ENCODE data around the gene CYP2D6.
"Not testable (repeated sequence)": the region's sequence is repeated elsewhere in the genome, so short reads cannot be mapped to it uniquely, and the experiment has no call there.

CYP2D6 gene

DNA sequence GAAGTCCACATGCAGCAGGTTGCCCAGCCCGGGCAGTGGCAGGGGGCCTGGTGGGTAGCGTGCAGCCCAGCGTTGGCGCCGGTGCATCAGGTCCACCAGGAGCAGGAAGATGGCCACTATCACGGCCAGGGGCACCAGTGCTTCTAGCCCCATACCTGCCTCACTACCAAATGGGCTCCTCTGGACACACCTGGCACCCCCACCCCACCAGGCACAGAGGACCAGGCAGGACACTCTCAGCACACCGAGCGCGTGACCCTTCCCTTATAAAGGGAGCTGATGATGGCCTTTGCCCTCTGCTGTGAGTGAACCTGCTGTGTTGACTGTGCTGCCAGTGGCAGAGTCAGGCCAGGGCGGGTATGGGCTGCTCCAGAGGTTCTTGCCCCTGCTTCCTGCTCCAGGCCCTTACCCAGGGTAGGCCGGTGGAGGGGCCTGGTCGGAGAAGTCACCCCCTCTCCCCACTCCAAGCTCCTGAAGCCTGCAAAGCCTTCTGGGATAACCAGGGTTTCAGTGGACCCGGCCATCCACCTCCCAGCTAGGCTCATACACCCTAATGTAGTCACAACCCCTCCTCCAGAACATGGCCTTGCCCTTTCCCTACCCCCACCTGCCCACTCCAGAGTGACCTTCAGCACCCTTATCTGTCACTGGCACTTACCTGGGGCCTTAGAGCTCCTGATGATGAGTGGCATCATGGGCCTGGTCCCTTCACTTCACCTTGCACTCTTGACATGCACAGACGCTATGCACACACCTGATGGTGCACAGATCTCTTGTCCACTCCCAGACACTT lies at the start of gene CYP2D6:
CYP2D6 (minus strand) TSS at position 172 of the 793 bp plus-strand sequence; CDS start at position 153, 19 bp downstream.
- not testable (repeated sequence) for DNase-seq

DNA sequence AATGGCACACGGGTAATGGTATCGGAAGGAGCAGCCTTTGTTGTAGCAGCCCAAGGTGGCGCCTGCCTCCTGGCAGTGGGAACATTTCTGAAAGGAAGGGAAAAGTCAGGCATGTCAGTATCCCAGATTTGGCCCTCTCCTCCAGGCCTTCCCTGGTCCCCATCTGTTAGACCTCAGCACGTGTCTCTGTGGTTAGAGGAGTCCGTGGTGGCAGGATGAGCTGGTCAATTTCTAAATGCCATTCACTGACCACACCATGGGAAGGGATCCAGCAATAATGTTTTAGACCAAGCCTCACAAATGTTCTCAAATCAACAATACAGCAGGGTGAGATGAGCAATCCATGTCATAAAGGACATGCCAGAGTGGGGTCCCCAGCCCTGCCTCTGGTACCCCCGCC lies 49.0 kb upstream of the CYP2D6 start:
- peak; percentile 11 for DNase-seq

GRCh38 chr22:42178910-42179519 lies 48.4 kb upstream of the CYP2D6 start:
- peak; percentile 17 for DNase-seq

DNA sequence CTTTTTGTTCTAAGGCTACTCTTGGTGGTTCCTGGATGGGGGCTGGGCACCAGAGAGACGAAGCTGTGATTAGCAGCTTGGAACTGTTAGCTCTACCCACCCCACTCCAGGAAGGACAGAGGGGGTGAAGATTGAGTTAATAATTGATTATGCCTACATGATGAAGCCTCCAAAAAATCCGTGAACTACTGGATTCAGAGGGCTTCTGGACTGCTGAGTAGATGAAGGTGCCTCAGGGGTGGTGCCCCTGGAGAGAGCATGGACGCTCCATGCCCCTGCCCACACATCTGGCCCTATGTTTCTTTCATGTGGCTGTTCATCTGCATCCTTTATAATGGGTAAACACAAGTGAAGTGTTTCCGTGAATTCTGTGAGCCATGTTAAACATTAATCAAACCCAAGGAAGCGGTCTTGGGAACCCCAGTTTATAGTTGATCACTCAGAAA lies 47.3 kb upstream of the CYP2D6 start:
- DNase-seq: no peak

GRCh38 chr22:42176255-42176915 lies 45.8 kb upstream of the CYP2D6 start:
- DNase-seq: no peak

- peak; percentile 56 for DNase-seq
These were observed 43.5 kb upstream of the CYP2D6 start for GRCh38 chr22:42174062-42174461.

DNA sequence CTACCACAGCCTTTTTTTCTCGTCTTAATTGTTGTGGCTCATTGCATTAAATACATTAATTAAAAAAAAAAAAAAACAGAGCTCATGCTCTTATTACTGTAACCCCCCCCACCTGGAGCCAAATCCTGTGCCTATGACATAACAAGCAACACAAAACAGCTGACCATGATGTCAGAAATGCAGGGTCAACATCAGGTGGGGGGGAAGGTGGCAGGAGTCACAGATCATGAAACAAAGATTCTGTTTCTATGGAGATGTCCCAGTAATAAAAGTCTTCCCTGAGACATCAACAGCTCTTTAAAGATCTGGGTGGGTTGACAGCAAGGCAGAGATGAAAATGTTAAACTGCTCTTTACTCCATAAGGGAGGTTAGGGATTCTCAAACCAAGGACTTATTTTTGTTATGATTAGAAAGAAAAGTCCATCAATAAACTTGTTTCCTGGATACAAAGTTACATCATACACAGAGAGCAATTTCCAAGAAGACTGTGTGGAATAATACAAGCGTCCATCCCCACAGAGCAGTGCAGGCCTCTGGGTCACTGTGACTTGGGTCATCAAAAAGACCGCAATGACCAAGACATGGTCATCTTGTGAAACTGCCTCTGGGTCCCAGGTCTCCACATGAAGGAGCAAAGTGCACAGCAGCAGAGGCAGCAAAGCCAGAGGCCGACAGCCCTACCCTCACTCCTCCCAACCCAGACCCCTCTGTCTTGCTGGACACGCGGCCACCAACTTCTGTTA lies 42.7 kb upstream of the CYP2D6 start:
- no peak for DNase-seq

GRCh38 chr22:42172773-42173172 lies 42.2 kb upstream of the CYP2D6 start:
- no peak for DNase-seq

- peak; percentile 72 for DNase-seq
These were observed 41.5 kb upstream of the CYP2D6 start for GRCh38 chr22:42171946-42172719.

- no peak for DNase-seq
These were observed 40.8 kb upstream of the CYP2D6 start for GRCh38 chr22:42171417-42171816.

- DNase-seq: no peak
These were observed 40.3 kb upstream of the CYP2D6 start for GRCh38 chr22:42170946-42171345.

- peak; percentile 38 for DNase-seq
These were observed 38.5 kb upstream of the CYP2D6 start for GRCh38 chr22:42169055-42169469.

GRCh38 chr22:42168476-42168875 lies 37.9 kb upstream of the CYP2D6 start:
- no peak for DNase-seq

DNA sequence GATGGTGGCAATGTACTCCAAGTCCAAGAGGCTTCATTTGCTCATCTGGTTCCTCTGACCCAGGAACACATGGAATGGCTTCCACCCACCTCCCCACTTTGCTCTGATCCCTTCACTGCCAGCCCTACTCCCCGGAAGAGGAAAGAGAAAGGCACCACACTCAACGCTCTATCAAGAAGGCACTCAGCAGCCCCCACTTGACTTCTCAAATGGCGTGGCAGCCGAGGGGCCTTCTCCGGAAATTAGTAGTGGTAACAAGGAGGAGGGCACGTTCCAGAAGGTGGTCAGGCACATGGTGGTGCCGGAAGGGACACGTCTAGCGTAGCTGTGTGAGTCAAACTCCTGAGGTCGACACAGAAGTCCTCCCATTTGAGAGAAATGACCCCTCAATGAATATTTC lies 36.5 kb upstream of the CYP2D6 start:
- no peak for DNase-seq

DNA sequence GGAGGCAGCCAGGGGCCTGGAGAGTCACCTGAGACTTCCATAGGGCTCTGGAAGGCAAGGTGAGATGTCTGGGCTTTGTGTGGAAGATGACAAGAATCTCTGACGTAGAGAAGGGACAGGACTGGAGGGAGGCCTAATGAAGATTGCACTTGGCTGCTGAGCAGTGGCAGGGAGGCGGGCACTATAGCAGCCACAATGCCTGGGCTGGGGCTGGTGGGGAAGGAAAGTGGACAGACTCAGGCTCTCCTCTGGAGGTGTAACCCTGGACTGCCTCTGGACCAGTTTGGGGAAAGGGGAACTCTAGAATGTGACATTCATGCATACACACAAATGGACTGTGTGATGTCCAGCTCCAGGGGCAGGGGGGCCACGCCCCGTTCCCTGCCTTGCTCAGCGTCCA lies 34.3 kb upstream of the CYP2D6 start:
- DNase-seq: no peak

GRCh38 chr22:42163515-42163914 lies 32.9 kb upstream of the CYP2D6 start:
- no peak for DNase-seq

GRCh38 chr22:42162728-42163489 lies 32.3 kb upstream of the CYP2D6 start:
- DNase-seq: no peak

DNA sequence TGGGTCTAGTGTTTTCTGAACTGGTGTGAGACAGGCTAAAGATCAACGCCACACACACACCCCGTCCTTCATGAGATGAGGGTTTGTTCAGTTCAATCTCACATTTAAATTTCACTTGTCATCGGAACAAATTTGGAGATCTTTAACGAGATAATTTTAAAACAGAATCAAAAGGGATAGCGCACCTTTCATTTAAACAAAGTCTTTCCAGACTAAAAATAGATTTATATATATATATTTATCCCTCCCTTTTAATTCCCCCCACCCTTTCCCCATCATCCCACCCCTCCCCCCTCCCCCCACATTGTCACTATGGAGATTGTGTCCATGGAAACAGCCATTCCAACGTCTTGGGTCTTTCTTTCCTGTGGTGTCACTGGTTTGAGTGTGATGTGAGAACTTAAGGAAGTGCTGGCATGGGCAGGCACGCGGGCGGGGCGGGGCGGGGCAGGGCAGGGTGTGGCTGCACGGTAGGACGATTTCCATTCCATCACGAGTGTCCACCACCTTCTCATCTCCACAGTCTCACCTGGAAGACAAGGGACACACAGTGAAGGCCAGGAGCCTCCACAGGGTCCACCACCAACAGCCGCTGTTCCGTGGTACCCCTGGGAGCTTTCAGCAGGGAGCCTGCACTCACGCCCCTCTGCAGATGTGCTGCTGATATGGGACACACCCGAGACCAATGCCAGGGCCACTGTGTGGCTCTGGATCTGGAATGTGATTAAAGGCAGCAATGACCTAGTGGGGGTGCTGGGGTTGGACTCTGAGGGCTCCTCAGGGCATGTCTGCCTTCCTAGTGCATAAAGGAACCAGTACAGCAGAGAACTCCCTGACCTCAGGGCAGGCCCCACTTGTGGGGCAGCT lies 30.5 kb upstream of the CYP2D6 start:
- no peak for DNase-seq

- no peak for DNase-seq
These were observed 29.6 kb upstream of the CYP2D6 start for GRCh38 chr22:42160251-42160650.

DNA sequence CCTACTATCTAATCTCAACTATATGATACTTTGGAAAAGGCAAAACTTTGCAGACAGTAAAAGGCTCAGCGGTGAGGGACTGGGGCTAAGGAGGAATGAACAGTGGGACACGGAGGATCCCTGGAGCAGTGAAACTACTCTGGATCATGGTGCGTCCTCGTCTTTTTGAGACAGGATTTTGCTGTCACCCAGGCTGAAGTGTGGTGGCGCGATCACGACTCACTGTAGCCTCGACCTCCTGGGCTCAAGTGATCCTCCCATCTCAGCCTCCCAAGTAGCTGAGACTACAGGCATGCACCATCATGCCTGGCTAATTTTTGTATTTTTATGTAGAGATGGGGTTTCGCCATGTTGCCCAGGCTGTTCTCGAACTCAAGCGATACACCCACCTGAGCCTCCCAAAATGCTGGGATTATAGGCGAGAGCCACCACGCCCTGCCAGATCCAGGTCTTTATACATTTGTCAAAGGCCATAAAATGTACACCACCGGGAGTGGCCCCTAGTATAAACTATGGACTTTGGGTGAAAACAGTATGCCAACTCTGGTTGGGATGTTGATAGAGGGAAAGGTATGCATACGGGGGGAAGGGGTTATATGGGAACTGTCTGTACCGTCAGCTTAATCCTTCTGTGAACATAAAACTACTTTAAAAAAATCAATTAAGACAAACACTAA lies 28.0 kb upstream of the CYP2D6 start:
- no peak for DNase-seq
